HG03457 (cell line): Measurements from ENCODE around the gene SIKE1.
"Not testable (repeated sequence)": the region's sequence is repeated elsewhere in the genome, so short reads cannot be mapped to it uniquely, and the experiment has no call there.

Experiments
- ATAC-seq: cut with Tn5 transposase; IDR thresholded peaks from one replicate; pipeline ENCODE4 v1.9.1; 2021; ENCODE audit warnings: moderate number of reproducible peaks; ENCODE audit not compliant: unreplicated experiment

The SIKE1 gene

DNA sequence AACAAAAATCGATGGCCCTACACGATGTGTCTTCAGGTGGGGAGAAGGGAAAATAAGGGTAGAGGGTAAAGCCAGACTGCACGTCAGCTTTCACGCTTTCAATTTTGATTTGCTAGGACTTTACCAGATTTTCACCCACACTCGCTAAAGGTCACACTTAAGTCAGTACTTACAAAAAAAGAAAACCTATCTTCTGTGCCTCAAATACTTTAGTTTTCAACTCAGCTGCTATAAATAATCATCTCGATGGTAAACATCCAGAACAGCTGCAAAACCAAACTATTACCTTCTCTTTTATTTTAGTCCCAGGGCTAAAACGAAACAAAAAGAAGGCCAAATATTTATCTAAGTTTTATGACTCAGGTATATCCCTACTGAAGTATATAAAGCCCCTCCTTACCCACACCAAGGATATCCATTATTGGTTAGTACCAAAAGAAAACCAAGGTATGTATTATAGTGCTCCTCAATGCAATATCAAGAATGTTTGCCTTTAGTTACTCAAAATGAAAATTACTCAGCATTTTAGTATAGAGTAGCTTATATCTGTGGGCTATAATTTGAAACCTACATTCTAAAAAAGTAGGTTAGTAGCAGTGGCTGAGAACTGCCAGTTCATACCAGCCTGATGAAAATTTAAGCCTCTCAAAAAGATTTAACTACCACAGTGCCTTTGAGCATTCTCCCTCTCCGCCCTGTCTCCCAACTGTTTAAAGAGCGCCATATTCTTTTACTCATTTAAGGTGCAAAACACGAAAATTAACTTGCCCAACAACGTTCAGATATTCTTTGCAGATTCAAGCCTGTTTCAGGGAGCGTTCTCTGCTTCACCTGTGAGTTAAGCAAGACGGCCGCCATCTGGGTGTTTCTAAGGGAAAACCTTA lies 24.2 kb downstream of the SIKE1 start:
- no peak for ATAC-seq

DNA sequence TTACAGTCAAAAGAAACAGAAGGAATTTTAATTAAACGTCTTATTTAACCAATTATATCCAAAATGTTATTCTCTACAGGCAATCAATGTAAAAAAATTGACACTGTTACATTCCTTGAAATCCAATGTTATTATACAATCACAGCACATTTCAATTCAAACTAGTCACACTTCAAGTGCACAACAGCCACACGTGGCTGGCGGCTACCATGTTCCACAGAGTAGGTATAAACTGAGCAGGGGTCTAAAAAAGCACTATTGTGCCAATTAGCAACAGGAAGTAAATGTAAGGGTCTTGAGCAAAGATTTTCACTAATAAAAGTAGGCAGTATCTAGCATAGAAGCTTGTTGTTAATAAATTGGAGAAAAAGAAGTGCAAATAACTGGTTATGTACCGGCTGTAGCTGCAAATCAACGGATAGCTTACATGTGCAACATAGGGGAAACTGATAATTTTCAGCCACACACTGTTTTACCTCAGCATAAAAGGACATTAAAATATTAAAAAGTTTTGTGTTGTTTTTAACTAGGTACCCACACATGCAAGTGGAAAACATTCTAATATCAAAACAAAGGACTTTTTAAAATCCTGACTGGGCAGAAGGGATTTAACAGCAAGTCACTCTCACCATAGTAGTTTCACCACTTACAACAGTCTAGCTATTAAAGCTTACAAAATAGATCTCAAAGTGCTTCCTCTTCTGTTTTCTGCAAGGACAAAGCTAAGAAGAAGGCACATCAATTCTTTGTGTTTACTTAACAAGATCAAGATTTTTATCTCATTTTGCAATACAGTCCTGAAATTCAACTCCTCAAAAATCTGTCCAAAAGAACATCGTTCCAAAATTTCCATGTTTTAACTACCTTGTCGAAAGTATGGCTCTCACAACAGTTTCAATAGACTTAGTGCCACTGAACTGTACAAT lies 25.2 kb downstream of the SIKE1 start:
- ATAC-seq, result no peak

DNA sequence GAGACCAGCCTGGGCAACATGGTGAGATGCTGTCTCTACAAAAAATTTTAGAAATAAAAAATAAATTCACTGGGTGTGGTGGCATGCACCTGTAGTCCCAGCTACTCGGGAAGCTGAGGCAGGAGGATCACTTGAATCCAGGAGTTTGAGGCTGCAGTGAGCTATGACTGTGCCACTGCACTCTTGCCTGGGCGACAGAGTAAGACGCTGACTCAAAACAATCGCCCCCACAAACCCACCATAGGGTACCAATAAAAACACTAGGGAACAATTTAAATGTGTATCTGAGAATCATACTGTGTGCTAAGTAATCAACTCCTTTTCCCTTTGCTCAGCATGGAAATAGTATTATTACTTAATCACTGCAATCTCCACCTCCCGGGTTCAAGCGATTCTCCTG lies 26.8 kb downstream of the SIKE1 start:
- not testable (repeated sequence) for ATAC-seq

DNA sequence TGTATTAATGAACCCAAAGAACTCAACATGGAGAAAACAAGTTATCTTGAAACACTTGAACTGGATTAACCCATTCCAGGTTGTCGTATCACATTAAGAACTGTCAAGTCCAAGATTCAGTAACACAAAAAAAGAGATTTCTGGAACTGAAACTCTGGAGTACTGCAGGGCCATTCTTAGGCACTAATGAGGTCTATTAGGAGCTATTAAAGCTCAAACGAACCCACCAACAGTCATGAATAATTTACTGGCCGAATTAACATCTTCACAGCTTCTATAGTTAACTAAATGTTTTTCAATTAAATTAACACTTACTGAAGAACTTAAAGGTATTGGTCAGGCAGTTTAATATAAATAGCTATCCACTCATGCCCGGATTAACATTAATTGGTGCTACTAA lies 27.3 kb downstream of the SIKE1 start:
- ATAC-seq, result no peak

DNA sequence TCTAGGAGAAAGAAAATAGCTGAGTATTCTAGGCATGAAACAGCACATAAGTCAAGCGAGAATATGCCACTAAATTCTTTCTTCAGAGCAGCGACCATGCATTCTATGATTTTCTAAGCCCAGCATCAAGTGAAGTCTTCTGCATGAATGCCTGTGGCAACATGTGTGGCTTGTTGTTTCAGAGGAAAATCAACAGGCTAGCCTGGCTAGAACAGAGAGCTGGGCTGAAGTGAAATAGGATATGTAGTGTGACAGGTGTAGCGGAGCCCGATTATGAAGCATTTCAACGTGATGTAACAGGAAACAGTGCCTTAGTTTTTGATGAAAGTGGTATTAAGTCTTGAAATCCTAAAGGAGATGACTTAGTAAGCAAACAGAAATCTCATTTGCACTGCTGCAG lies 29.7 kb downstream of the SIKE1 start:
- ATAC-seq, result no peak

DNA sequence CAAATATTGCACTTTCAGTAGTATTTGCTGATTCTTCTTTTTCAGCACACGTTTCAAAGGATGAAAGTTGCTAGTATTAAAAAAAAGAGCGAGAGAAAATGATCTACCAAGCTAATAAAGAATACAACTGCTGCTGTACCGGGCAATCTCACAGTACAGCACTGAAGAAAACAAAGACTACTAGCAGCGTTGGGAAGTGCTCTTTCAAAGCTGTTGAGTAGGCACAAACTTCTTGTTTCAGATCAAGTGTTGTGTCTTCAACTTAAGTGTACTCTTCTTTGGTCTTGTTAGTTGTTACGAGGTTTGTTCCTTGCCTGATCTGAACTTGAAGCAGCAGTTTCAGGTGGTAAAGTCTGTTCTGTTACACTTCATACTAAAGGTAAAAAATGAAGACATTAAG lies 30.6 kb downstream of the SIKE1 start:
- ATAC-seq, result no peak

DNA sequence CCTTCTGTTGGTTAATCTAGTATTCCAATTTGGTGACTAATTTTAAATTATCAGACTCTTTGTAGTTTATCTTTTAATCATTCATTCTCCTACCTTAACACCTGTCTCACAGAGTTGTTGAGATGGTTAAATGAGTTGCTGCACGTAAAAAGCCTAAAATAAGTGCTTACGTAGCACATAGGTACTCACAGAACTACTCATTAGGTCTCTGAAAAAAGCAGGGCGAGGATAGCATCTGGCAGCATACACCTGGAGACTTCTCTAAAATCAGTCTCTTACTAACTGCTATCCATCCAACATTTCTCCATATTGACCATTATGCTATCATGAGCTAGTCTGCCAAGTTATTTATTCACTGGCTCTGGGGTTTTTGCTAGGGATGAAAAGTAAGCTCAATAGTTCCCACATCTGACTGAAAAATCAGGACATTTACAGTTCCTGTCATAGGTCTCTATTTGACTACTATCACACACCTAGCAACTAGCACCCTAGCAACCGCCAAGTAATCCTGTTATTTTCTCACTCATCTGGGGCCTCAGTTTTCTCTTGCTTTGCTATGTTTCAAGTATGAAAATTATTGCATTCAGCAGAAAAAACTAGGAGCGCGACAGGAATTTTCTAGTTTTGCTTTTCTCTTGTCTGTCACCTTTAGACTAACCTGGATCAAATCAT lies 33.9 kb downstream of the SIKE1 start:
- no peak for ATAC-seq

DNA sequence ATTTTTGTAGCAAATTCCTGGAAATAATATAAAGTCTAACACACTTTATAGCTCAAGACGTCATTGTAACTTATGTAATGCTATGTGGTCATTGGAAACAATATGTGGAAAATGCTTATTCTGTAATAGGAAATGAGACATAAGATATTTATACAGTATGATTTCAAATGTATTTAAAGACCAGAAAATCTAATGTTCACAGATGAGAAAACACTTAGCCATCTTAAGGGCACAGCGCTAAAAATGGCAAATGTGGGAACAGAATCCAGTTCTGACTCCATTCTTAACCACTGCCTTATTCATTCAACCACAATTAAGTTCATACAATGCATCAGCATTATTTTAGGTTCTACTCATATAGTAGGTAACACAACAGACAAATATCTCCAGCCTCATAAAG lies 35.2 kb downstream of the SIKE1 start:
- ATAC-seq, result no peak

DNA sequence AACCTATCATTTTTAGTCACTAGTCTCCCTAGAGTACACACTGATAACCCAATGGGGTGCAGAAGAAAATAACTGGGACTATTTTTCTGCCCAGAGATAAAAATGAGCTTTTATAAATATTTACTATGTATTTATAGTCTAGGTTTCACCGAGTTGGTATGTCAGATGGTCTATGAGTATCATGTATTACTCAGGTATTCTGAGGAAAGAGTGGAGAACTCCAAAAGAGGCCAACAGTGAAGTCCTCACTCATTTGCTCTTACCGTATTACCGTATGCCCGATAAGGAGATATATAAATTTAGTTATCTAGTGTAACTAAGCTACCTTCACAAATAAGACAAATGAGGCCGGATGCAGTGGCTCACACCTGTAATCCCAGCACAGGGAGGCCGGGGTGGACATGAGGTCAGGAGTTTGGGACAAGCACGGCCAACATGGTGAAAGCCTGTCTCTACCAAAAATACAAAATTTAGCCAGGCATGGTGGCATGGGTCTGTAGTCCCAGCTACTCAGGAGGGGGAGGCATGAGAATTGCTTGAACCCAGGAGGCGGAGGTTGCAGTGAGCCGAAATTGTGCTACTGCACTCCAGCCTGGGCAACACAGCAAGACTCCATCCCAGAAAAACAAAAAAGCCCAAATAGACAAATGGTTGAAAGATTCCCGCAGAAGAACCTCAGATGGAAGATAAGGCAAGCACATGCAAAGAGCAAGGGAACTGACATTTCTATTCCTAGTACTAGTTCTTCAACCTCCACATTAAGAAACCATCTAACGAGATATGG lies 38.3 kb downstream of the SIKE1 start:
- ATAC-seq, result no peak

DNA sequence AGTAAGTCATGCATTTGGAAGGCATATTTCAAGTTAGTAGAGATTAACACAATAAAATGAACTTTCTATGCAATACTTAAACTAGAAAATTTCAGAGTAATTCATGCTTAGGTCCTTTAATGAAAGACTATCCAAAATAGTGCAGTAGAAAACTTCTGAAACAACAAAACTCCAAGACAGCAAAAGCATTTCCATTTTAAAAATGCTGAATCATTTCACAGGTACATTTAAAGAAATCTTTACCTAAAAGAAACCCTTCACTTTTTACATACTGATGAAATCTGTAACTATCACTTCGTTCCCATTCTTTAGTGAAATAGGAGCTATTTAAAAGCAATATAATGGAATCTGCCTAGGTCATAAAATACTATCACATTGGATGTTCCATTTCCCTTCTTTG lies 40.2 kb downstream of the SIKE1 start:
- no peak for ATAC-seq

DNA sequence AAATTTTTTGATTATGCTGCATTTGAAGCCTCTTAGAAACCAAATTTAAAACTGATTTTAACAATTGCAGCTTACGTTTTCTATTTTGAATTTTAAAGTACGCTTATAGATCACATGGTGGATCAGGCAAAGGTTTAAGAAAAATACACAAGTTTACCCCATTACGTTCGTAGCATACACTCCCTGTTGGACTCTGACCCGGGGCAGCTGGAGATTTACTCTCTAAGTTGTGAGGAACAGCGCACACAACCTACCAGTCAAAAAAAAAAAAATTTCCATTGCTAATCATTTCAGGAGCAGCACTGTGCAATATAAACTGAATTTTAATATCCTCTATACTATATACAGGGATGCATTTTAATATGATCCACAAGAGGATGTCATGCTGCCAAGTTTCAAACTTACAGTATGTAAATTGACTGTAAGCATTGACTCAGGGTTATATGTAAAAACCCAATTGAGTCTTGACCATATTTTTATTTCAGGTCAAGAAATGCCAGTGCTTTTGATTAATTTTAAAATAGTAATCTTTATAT lies 43.1 kb downstream of the SIKE1 start:
- no peak for ATAC-seq

DNA sequence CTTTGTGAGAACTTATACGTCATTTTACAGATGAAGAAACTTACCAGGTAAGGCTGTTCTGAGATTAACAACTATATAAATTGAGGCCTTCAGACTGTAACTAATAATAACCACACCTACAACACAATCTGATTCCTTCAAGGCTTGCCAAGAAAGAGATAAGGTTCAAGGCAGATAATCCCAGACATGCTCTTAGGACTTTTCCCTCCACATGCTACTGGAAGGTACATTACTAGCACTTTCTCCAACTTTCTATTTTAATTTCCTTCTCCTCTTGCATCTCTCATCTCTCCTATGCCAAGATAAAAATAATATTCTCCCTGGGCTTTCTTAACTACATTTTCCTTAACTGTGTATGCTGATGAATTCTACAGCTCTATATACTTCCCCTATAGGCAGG lies 45.0 kb downstream of the SIKE1 start:
- ATAC-seq, result no peak

DNA sequence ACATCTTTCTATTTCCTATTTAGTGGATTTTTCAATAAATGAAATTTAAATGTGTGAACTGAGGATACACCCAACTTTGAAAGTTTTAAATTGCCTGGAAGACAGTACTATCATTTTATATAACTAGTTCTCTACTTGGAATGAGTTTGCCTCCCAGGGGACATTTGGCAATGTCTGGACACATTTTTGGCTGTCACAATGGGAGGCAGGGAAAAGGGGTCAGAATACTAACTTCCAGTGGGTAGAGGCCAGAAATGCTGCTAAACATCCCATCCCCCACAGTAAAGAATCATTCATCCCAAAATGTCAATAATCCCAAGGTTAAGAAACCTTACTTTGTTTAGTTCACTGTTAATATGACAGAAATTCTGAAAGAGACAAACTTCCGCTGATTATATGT lies 50.7 kb downstream of the SIKE1 start:
- no peak for ATAC-seq

DNA sequence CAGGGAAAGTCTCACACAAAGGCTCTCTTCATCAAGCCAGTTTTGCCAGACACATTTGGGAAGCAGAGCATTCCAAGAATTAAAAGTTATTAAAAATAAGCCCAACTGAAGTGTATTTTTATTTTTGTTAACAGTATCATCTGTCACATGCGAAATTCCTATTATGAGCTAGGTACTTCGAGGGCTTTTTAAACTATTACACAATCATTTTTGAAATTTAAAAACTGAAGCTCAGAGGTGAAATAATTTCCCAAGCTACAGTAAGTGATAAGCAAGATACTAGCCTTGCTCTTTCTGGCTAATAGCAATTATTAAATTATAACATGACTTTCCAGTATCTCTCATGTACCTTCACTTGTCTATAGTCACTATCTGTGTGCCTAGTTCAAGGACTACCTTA lies 51.9 kb downstream of the SIKE1 start:
- ATAC-seq, result no peak

DNA sequence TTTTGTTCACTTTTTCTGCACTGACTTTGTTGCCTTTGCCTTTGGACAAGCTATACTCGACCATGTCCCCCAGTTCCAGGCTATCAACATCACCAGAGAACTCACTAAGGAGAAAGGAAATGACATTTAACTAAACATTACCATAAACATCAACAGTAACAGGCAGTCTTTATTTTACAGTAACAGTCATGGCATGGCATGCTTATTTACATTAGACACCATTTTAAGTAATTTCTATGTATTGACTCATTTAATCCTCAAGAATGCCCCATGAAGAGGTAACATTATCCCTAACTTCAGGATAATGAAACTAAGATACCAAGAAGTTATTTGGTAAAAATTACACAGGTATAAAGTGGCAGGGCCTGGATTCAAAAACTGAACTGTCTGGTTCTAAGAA lies 55.3 kb downstream of the SIKE1 start:
- no peak for ATAC-seq

DNA sequence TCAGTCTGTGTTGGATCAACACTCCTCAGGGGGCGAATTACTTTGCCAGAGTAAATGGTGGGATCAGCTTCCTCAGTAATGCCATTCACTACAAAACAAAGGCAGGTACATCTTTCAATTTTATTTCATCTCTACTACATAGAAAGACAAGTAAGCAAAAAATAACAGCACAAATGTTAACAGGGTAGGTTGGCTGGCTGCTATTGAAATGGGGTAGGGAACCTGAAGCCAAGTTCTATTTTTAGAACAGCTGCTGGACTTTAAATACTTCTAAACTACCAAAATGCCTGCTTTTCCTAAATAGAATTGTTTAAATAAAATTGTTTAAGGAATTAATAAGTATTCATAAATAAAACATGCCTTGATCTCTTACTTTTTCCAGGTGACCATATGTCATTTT lies 56.6 kb downstream of the SIKE1 start:
- ATAC-seq, result no peak

DNA sequence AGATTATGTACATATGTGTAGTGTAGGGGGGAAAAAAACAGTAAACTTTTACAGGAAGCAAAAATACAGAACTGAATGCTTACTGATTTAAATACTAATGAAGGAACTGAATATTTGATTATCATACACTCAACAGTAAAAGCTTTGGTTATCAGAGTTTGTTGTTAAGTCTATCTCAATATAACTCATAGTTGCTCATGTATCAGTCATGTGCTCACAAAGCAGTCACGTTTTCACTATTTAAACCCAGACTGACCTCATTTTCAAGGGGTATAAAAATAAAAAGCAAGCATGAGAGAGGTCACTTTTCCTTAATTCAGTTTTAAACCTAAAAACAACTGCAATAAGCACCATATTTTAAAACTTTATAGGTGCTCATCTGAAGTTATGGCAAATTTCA lies 57.0 kb downstream of the SIKE1 start:
- no peak for ATAC-seq

DNA sequence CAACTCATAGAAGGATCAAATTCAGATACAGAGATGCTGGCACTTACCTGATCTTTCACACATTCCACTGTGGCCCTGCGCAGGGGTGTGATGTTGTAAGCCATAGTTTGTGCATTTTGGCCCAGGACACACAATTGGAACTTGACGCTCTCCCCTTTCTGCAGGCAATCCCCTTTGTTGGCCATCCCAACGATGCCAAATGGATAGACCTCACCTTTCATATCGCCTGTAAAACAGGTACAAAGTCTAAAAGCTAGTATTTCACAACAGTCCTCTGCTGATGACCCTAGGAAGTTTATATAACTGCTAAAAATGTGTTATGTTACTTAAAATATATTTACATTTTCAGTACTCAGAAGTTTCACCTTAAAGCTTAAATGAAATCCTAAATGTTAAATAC lies 60.0 kb downstream of the SIKE1 start:
- no peak for ATAC-seq
